ENCODE measurements around the gene SLC7A1. TPM values are rescaled to one million over a fixed set of nuclear protein-coding genes. Genes with fewer than 3 reads are reported as not detected.

Gene SLC7A1
- polyA plus RNA-seq, 2 of the 4 experiments (the other 2 are of a cell fraction): 19.9 to 24.8 TPM

DNA sequence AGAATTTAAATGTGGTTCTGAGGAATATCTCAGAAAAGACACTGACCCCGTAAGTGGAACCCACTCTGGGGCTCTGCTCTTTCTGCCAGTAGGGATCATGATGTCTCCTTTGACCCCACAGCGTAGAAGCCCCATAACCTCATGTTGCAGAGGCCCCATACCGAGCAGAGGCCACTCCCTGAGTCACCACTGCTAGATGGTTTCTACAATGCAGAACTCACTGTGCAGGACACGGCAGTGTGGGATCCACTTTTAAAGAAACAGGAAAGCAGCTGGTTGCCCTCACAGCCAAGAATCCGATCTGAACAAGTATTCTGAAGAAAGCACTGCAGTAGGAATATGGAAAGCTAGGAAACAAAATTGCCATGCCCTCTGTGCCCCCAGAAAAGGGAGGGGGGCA lies 4.2 kb downstream of the SLC7A1 start:
- no peak for ATAC-seq
- 95% methylated on average over 3 of the region's 5 CpGs for WGBS (ENCODE audit: missing lambda C conversion rate)
- no peak for TF ChIP-seq NFE2L2 (conservative IDR thresholded peaks at IDR 0.05; ENCODE audit: low read length)
- TF ChIP-seq MAFK (IDR thresholded peaks at IDR 0.05; ENCODE audit: partially characterized antibody): no peak
- no peak for TF ChIP-seq TP53 (CRISPR knock-in tag; IDR thresholded peaks at IDR 0.05)
- no peak for TF ChIP-seq FOXS1 (CRISPR knock-in tag; IDR thresholded peaks at IDR 0.05)
- TF ChIP-seq EHMT2 (IDR thresholded peaks at IDR 0.05; ENCODE audit: low read depth): no peak
- no peak for TF ChIP-seq MAZ (IDR thresholded peaks at IDR 0.05; ENCODE audit: borderline replicate concordance, low read depth, low read length)
- TF ChIP-seq, protein P1, sequence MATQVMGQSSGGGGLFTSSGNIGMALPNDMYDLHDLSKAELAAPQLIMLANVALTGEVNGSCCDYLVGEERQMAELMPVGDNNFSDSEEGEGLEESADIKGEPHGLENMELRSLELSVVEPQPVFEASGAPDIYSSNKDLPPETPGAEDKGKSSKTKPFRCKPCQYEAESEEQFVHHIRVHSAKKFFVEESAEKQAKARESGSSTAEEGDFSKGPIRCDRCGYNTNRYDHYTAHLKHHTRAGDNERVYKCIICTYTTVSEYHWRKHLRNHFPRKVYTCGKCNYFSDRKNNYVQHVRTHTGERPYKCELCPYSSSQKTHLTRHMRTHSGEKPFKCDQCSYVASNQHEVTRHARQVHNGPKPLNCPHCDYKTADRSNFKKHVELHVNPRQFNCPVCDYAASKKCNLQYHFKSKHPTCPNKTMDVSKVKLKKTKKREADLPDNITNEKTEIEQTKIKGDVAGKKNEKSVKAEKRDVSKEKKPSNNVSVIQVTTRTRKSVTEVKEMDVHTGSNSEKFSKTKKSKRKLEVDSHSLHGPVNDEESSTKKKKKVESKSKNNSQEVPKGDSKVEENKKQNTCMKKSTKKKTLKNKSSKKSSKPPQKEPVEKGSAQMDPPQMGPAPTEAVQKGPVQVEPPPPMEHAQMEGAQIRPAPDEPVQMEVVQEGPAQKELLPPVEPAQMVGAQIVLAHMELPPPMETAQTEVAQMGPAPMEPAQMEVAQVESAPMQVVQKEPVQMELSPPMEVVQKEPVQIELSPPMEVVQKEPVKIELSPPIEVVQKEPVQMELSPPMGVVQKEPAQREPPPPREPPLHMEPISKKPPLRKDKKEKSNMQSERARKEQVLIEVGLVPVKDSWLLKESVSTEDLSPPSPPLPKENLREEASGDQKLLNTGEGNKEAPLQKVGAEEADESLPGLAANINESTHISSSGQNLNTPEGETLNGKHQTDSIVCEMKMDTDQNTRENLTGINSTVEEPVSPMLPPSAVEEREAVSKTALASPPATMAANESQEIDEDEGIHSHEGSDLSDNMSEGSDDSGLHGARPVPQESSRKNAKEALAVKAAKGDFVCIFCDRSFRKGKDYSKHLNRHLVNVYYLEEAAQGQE (IDR thresholded peaks at IDR 0.05): no peak
- no peak for TF ChIP-seq ZC3H11A (IDR thresholded peaks at IDR 0.05)
- TF ChIP-seq TFCP2L1 (CRISPR knock-in tag; IDR thresholded peaks at IDR 0.05): no peak
- TF ChIP-seq ZFP36 (IDR thresholded peaks at IDR 0.05; ENCODE audit: borderline replicate concordance, partially characterized antibody): no peak
- TF ChIP-seq POLR2AphosphoS2 (conservative IDR thresholded peaks at IDR 0.05; ENCODE audit: low read length): no peak
- no peak for TF ChIP-seq SMC3 (IDR thresholded peaks at IDR 0.05)
- TF ChIP-seq, protein P2, sequence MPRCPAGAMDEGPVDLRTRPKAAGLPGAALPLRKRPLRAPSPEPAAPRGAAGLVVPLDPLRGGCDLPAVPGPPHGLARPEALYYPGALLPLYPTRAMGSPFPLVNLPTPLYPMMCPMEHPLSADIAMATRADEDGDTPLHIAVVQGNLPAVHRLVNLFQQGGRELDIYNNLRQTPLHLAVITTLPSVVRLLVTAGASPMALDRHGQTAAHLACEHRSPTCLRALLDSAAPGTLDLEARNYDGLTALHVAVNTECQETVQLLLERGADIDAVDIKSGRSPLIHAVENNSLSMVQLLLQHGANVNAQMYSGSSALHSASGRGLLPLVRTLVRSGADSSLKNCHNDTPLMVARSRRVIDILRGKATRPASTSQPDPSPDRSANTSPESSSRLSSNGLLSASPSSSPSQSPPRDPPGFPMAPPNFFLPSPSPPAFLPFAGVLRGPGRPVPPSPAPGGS (IDR thresholded peaks at IDR 0.05): no peak
- TF ChIP-seq, protein P3, sequence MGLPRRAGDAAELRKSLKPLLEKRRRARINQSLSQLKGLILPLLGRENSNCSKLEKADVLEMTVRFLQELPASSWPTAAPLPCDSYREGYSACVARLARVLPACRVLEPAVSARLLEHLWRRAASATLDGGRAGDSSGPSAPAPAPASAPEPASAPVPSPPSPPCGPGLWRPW (IDR thresholded peaks at IDR 0.05): no peak
- no peaks in the 10 kb centered on the region for H3K9me3 ChIP-seq
- DNase-seq (ENCODE audit: low read depth in 1 of 2, low spot score in 1 of 2): no peak
- H3K4me1 ChIP-seq: peaks cover 38% of the 10 kb centered on the region
- H3K4me3 ChIP-seq: no peak overlapping the region
- CTCF ChIA-PET: no interaction called here
- no peak for FAIRE-seq
- peak overlapping the region; percentile 78; the same call in 1 of the 3 replicates for H3K4me2 ChIP-seq
- 0 out of 6 replicates have a peak overlapping the region, but pooled peaks of 1 of the 2 experiments have one; percentile 9 for H3K27ac ChIP-seq
- POLR2A ChIA-PET: no interaction called here

DNA sequence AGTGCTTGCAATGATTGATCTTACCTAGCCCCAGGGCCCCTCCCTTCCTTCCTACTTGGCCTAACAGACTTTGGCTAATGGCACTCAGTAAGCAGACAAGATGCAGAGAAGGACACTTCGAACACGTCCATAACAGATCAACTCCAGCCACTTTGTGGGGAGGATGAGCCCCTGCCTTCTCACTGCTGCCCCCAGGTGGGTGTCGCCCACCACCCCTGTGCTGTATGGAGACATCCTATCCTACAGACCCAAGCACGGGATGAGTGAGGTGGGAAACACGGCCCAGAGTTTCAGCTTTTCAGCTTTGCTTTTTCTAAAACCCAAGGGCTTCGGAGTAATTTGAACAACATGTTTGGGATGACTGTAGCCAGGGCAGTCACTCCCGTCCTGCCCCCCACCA lies 5.5 kb downstream of the SLC7A1 start:
- no peak for DNase-seq (ENCODE audit: low read depth in 1 of 2, low spot score in 1 of 2)
- H3K9me3 ChIP-seq: no peaks in the 10 kb centered on the region
- TF ChIP-seq ZNF302 (CRISPR knock-in tag; IDR thresholded peaks at IDR 0.05) (no peak), EHF (CRISPR knock-in tag; IDR thresholded peaks at IDR 0.05) (no peak), FOXS1 (CRISPR knock-in tag; IDR thresholded peaks at IDR 0.05) (no peak)
- no peak overlapping the region for H3K4me3 ChIP-seq
- no peak overlapping the region for H3K27ac ChIP-seq
- H3K4me1 ChIP-seq: peaks cover 34% of the 10 kb centered on the region
- ATAC-seq: no peak
- no peak for FAIRE-seq
- POLR2A ChIA-PET: no interaction called here
- H3K4me2 ChIP-seq: no peak overlapping the region
- 89% methylated on average over 7 of the region's 7 CpGs for WGBS (ENCODE audit: missing lambda C conversion rate)
- CTCF ChIA-PET: no interaction called here

DNA sequence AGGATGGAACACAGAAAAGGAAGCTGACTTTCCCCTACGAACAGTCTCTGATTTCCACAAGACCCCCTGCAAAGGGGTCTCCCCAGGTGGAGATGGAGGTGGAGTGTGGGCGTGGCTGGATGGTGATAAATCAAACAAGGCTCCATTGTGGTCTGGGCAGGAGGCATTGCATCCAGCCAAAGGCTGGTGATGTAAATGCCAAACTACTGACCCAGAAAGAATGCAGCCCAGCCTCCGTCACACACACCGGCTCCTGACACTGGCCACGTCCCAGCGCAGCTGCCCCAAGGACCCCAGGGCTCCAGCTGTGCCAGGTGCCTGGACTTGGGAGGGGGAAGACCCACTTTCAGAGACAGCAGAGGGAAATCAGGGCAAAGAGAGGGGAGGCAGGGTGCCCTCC lies 6.3 kb downstream of the SLC7A1 start:
- no peak for FAIRE-seq
- ChIA-PET POLR2A (no interaction called here), CTCF (interaction anchor here (0.9 kb wide), 1 partner anchor 13 kb away, joined by 3 read pairs; no protein-coding TSS in a partner anchor)
- H3K9me3 ChIP-seq: no peaks in the 10 kb centered on the region
- DNase-seq (ENCODE audit: low read depth in 1 of 2, low spot score in 1 of 2): no peak
- TF ChIP-seq, protein P4, sequence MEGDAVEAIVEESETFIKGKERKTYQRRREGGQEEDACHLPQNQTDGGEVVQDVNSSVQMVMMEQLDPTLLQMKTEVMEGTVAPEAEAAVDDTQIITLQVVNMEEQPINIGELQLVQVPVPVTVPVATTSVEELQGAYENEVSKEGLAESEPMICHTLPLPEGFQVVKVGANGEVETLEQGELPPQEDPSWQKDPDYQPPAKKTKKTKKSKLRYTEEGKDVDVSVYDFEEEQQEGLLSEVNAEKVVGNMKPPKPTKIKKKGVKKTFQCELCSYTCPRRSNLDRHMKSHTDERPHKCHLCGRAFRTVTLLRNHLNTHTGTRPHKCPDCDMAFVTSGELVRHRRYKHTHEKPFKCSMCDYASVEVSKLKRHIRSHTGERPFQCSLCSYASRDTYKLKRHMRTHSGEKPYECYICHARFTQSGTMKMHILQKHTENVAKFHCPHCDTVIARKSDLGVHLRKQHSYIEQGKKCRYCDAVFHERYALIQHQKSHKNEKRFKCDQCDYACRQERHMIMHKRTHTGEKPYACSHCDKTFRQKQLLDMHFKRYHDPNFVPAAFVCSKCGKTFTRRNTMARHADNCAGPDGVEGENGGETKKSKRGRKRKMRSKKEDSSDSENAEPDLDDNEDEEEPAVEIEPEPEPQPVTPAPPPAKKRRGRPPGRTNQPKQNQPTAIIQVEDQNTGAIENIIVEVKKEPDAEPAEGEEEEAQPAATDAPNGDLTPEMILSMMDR (IDR thresholded peaks at IDR 0.05): no peak
- no peak overlapping the region for H3K4me3 ChIP-seq
- no peak overlapping the region for H3K27ac ChIP-seq
- no peak for ATAC-seq
- 84% methylated on average over 4 of the region's 6 CpGs for WGBS (ENCODE audit: missing lambda C conversion rate)
- no peak overlapping the region for H3K4me2 ChIP-seq
- H3K4me1 ChIP-seq: peaks cover 37% of the 10 kb centered on the region

All from A549 (cell line).